ENCODE measurements around the gene RNASE9. TPM values are rescaled to one million over a fixed set of nuclear protein-coding genes. Genes with fewer than 3 reads are reported as not detected.

Gene RNASE9
- total and polyA plus RNA-seq, 2 of the 4 experiments (the other 2 are of a cell fraction), result not detected

- no peak overlapping the region for H4K8ac ChIP-seq (ENCODE audit: low read depth in 2 of 2, low read length in 2 of 2)
- H3K27ac ChIP-seq (ENCODE audit: insufficient read depth, low read length), result no peak overlapping the region
- CTCF ChIA-PET, result no interaction called here
- H3K4me3 ChIP-seq (ENCODE audit: insufficient read depth, low read depth, low read length), result no peak overlapping the region
- no peaks in the 10 kb centered on the region for H3K79me1 ChIP-seq (ENCODE audit: low read depth in 1 of 2, low read length in 2 of 2)
- dilution Hi-C loops (cut with HindIII; ENCODE audit: low sequenced_read_pairs, unreplicated experiment), result no loop called here
- no CpG with 5 or more reads among the region's 1 CpG for WGBS, 2 experiments (ENCODE audit: extremely low coverage in 2 of 2, insufficient read length in 1 of 2)
- H3K9me1 ChIP-seq (ENCODE audit: insufficient read depth, low read length), result no peaks in the 10 kb centered on the region
- no peaks in the 10 kb centered on the region for H3K9me3 ChIP-seq (ENCODE audit: control insufficient read depth, insufficient read depth, low read length)
- H3K23ac ChIP-seq (ENCODE audit: low read depth, low read length), result no peak overlapping the region
- H3K36me3 ChIP-seq (ENCODE audit: control insufficient read depth, insufficient read depth, low read length), result no peaks in the 10 kb centered on the region
- no peak overlapping the region for H3K14ac ChIP-seq (replicated peaks; ENCODE audit: low read depth, low read length)
- H3K27me3 ChIP-seq (ENCODE audit: control insufficient read depth, insufficient read depth, low read length), result peaks cover under 1% of the 10 kb centered on the region; the same call in 1 of the 2 replicates
- H2BK120ac ChIP-seq (ENCODE audit: low read depth, low read length), result no peak overlapping the region
- H3K9ac ChIP-seq (ENCODE audit: low read depth, low read length), result no peak overlapping the region
- no peak for ATAC-seq (ENCODE audit: low read depth)
- 0 out of 2 replicates have a peak, but pooled peaks cover 1% of the 10 kb centered on the region for H3K4me1 ChIP-seq (ENCODE audit: control insufficient read depth, insufficient read depth, low read length)
- TF ChIP-seq MXI1 (IDR thresholded peaks at IDR 0.05; ENCODE audit: borderline replicate concordance, low read depth, low read length) (no peak), BHLHE40 (IDR thresholded peaks at IDR 0.05; ENCODE audit: low read depth, low read length) (no peak), RCOR1 (IDR thresholded peaks at IDR 0.05; ENCODE audit: insufficient replicate concordance, low read length) (no peak), NFE2L2 (IDR thresholded peaks at IDR 0.05; ENCODE audit: low read depth, low read length) (no peak), CTCF (conservative IDR thresholded peaks at IDR 0.05; ENCODE audit: low read depth, low read length) (no peak), CEBPB (IDR thresholded peaks at IDR 0.05; ENCODE audit: low read depth, low read length) (no peak), FOS (IDR thresholded peaks at IDR 0.05; ENCODE audit: low read depth, low read length) (no peak), USF2 (IDR thresholded peaks at IDR 0.05; ENCODE audit: low read depth, low read length) (no peak)
- in situ Hi-C loops (cut with MboI; ENCODE audit: low sequenced_read_pairs), result no loop called here
- H4K20me1 ChIP-seq (ENCODE audit: insufficient read depth, low read length), result no peaks in the 10 kb centered on the region
- no peak overlapping the region for H2AK5ac ChIP-seq (ENCODE audit: low read depth, low read length)
- H3K4me2 ChIP-seq (ENCODE audit: low read depth, low read length), result no peak overlapping the region
- H3K4ac ChIP-seq (ENCODE audit: low read depth, low read length), result no peak overlapping the region
- H4K91ac ChIP-seq (ENCODE audit: insufficient read depth, low read depth, low read length), result no peak overlapping the region
- intact Hi-C loops (cut with micrococcal nuclease), result no loop called here
- DNase-seq, result no peak
- H2AFZ ChIP-seq (replicated peaks; ENCODE audit: low read length, poor library complexity), result no peak overlapping the region
- H2BK15ac ChIP-seq (ENCODE audit: low read depth, low read length), result no peak overlapping the region
- no peak overlapping the region for H2BK20ac ChIP-seq (ENCODE audit: low read depth, low read length)
- no peak overlapping the region for H2AK9ac ChIP-seq (replicated peaks; ENCODE audit: low read depth, low read length, poor library complexity)
- no peak overlapping the region for H4K5ac ChIP-seq (ENCODE audit: low read depth, low read length)
- POLR2A ChIA-PET (ENCODE audit: unreplicated experiment), result no interaction called here
- no peak overlapping the region for H2BK5ac ChIP-seq (ENCODE audit: low read depth, low read length, poor library complexity, severe bottlenecking)
- H3K18ac ChIP-seq (ENCODE audit: low read depth, low read length), result no peak overlapping the region
- no TSS peak for BruUV-seq (replicated peaks)
- H3K56ac ChIP-seq (ENCODE audit: extremely low read depth, insufficient read depth, low read length), result no peak overlapping the region
Observed at GRCh38 chr14:20522332-20522731, 38.5 kb downstream of the RNASE9 start.
